ENCODE measurements around the gene CLEC3B.

The CLEC3B gene

DNA sequence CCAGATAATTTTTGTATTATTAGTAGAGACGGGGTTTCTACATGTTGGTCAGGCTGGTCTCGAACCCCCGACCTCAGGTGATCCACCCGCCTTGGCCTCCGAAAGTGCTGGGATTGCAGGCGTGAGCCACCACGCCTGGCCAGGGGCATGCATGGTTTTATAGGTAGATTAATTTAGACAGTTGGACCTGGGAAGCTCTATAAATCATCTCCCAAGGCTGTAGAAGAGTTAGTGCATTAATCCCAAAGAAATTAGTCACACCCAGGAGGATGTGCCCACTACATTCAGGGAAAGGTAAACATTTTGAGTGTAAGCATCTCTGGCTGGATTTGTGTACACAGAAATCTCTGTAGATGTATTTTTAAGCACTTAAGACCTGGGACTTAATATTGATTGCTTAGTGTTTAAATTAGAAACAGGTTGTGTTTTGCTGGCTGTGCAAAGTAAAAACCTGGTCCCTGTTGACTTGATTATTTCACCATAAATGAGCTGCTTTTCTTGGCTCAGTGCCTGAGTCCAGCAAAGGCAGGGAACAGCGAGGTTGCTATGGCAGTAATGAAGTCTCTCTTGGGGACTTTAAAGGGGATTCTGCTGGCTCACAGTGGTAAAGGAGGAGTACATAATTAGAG, 30.8 kb upstream of the CLEC3B start:
- Mint-ChIP-seq H3K4me1 (peaks cover 8% of the 10 kb centered on the region), H3K27ac (no peak overlapping the region), H3K4me3 (no peak overlapping the region), H3K9me3 (no peaks in the 10 kb centered on the region), H3K27me3 (no peaks in the 10 kb centered on the region), H3K36me3 (peaks cover 71% of the 10 kb centered on the region)
- ATAC-seq, result no peak

GRCh38 chr3:44996556-44996969, 29.5 kb upstream of the CLEC3B start:
- Mint-ChIP-seq H3K4me3 (no peak overlapping the region), H3K27ac (no peak overlapping the region), H3K27me3 (no peaks in the 10 kb centered on the region), H3K9me3 (no peaks in the 10 kb centered on the region), H3K4me1 (peaks cover 8% of the 10 kb centered on the region), H3K36me3 (peaks cover 72% of the 10 kb centered on the region)
- ATAC-seq, result no peak

- H3K27me3 Mint-ChIP-seq, result no peaks in the 10 kb centered on the region
Measured at GRCh38 chr3:44999782-45000181, 26.3 kb upstream of the CLEC3B start.

DNA sequence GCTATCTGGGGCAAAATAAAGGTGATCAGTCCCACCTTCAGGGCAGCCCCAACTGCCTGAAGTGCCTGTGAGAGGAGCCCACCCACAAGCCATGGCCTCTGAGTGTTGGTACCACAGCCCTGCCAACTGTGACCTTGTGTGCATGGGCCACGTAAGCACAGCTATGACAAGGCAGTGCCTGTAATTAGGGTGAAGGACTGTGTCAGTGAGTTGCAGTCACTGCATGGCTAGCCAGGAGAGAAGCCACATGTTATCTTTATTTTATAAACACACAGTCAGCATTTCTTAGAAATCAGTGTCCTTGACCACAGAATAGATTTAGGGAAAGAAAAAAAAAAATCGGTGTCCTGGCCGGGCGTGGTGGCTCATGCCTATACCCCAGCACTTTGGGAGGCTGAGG, 25.3 kb upstream of the CLEC3B start:
- no peaks in the 10 kb centered on the region for H3K27me3 Mint-ChIP-seq
- ATAC-seq, result no peak
- H3K4me3 Mint-ChIP-seq, result no peak overlapping the region
- no peak overlapping the region for H3K27ac Mint-ChIP-seq
- H3K36me3 Mint-ChIP-seq, result peaks cover 76% of the 10 kb centered on the region
- peaks cover 3% of the 10 kb centered on the region for H3K9me3 Mint-ChIP-seq
- no peaks in the 10 kb centered on the region for H3K4me1 Mint-ChIP-seq

More at GRCh38 chr3:44999782-45000181, 26.3 kb upstream of the CLEC3B start:
- H3K4me3 Mint-ChIP-seq, result no peak overlapping the region
- no peak overlapping the region for H3K27ac Mint-ChIP-seq
- no peaks in the 10 kb centered on the region for H3K4me1 Mint-ChIP-seq
- peaks cover under 1% of the 10 kb centered on the region for H3K9me3 Mint-ChIP-seq
- H3K36me3 Mint-ChIP-seq, result peaks cover 74% of the 10 kb centered on the region
- no peak for ATAC-seq

GRCh38 chr3:45001738-45002137, 24.4 kb upstream of the CLEC3B start:
- peaks cover 70% of the 10 kb centered on the region for H3K36me3 Mint-ChIP-seq
- no peak for ATAC-seq
- no peak overlapping the region for H3K27ac Mint-ChIP-seq
- H3K4me3 Mint-ChIP-seq, result no peak overlapping the region
- no peaks in the 10 kb centered on the region for H3K4me1 Mint-ChIP-seq
- peaks cover 3% of the 10 kb centered on the region for H3K9me3 Mint-ChIP-seq
- H3K27me3 Mint-ChIP-seq, result no peaks in the 10 kb centered on the region

GRCh38 chr3:45002139-45002660, 23.9 kb upstream of the CLEC3B start:
- Mint-ChIP-seq H3K4me3 (no peak overlapping the region), H3K9me3 (peaks cover 3% of the 10 kb centered on the region), H3K27ac (no peak overlapping the region), H3K27me3 (no peaks in the 10 kb centered on the region), H3K36me3 (peaks cover 74% of the 10 kb centered on the region), H3K4me1 (no peaks in the 10 kb centered on the region)
- no peak for ATAC-seq

DNA sequence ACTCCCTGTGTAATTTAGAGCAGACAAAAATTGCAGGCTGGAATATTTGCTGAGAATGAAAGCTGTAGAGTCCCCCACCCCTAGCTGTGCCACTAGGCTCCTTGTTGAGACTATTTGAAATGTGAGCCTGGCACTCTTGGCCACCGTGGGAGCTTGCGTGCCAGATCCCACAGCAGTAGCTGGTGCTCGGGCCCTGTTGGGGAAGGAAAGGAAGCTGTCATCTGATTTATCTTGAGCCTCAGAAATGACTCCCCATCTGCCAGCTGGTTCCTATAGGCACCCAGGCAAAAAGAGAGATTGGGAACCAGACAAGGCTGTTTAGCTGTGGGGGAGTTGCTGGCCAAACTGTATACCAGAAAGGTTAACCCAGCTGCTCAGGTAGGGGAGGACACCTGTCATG, 23.4 kb upstream of the CLEC3B start:
- no peak overlapping the region for H3K4me3 Mint-ChIP-seq
- no peak overlapping the region for H3K27ac Mint-ChIP-seq
- H3K9me3 Mint-ChIP-seq, result peaks cover 3% of the 10 kb centered on the region
- no peak for ATAC-seq
- H3K27me3 Mint-ChIP-seq, result no peaks in the 10 kb centered on the region
- H3K36me3 Mint-ChIP-seq, result peaks cover 78% of the 10 kb centered on the region
- H3K4me1 Mint-ChIP-seq, result no peaks in the 10 kb centered on the region

- Mint-ChIP-seq H3K27me3 (no peaks in the 10 kb centered on the region), H3K27ac (no peak overlapping the region)
Measured at GRCh38 chr3:45003406-45003805, 22.7 kb upstream of the CLEC3B start.

DNA sequence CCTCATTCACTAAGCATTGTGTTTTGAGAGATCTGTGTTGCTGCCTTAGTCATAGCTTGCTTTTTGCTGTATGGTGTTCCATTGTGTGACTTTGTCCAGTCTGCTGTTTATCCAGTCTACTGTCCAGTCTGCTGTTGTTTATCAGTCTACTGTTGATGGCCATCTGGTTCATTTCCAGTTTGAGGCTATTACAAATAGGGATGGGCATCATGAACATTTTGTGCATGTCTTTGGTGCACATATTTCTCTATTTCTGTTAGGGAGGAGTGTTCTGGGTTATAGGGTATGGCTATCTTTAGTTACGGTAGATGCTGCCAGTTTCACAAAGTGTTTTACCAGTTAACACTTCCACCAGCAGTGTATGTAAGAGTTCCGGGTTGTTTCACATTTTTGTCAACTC, 22.2 kb upstream of the CLEC3B start:
- peaks cover 3% of the 10 kb centered on the region for H3K9me3 Mint-ChIP-seq
- no peak for ATAC-seq
- no peaks in the 10 kb centered on the region for H3K4me1 Mint-ChIP-seq
- no peak overlapping the region for H3K4me3 Mint-ChIP-seq
- H3K27me3 Mint-ChIP-seq, result no peaks in the 10 kb centered on the region
- H3K36me3 Mint-ChIP-seq, result peaks cover 84% of the 10 kb centered on the region
- H3K27ac Mint-ChIP-seq, result no peak overlapping the region

More at GRCh38 chr3:45003406-45003805, 22.7 kb upstream of the CLEC3B start:
- peaks cover 3% of the 10 kb centered on the region for H3K9me3 Mint-ChIP-seq
- peaks cover 85% of the 10 kb centered on the region for H3K36me3 Mint-ChIP-seq
- no peak overlapping the region for H3K4me3 Mint-ChIP-seq
- ATAC-seq, result no peak
- no peaks in the 10 kb centered on the region for H3K4me1 Mint-ChIP-seq

DNA sequence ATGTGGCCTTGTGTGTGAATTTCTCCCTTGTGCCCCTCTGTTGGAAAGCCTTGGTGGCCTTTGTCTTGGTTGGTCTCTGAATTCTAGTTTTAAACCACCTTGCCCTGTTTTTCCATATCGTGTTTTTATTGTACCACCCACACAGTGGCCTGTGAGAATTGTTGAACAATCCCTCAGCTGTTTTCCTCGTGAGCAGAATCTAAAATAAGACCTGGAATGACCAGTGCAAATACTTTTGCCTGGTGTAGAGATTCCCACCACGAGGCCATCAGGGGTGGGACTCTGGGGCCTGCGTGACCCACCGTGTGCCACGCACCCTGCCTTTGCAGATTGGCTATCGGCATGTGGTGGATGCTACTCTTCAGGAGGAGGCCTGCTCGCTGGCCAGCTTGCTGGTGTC, 19.0 kb upstream of the CLEC3B start:
- Mint-ChIP-seq H3K9me3 (peaks cover 3% of the 10 kb centered on the region), H3K4me1 (peaks cover 15% of the 10 kb centered on the region), H3K36me3 (peaks cover 80% of the 10 kb centered on the region), H3K27me3 (no peaks in the 10 kb centered on the region), H3K4me3 (no peak overlapping the region), H3K27ac (no peak overlapping the region)
- no peak for ATAC-seq

DNA sequence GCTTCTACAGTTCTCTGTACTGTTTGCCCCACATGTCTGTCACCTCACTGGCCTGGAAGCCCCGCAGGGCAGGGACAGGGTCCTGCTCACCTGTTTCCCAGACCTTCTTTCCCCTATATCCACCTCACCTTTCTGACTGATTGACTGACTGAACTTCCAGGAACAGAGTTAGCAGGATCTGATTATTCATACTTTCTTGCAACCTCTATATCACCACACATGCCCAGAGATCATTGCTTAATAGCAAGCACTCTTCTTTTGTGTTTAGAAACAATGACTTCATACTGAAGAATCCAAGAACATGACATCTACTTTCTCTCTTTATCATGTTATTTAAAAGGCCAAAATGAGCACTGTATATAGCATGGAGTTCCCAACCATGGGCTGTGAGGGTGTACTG, 18.0 kb upstream of the CLEC3B start:
- H3K36me3 Mint-ChIP-seq, result peaks cover 80% of the 10 kb centered on the region
- peaks cover 3% of the 10 kb centered on the region for H3K9me3 Mint-ChIP-seq
- H3K27ac Mint-ChIP-seq, result no peak overlapping the region
- peaks cover 17% of the 10 kb centered on the region for H3K4me1 Mint-ChIP-seq
- no peak overlapping the region for H3K4me3 Mint-ChIP-seq
- no peaks in the 10 kb centered on the region for H3K27me3 Mint-ChIP-seq
- no peak for ATAC-seq

DNA sequence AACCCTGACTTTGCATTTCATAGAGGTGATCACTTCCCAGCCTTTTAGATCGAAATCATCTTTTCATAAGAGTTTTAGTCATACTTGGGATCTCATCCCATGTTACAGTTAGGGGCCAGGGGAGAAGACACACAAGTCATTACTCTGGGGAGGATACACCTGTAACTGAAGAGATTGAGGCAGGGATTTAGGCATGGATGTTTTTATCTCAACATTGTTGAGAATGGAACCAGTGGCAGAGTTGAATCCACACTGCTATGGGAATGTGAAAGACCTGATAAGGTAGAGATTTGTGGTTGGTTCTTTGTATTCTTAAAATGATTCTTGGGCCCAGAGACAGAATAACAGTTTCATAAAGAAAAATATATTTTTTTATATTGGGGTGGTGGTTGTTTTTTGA, 16.2 kb upstream of the CLEC3B start:
- H3K27ac Mint-ChIP-seq, result no peak overlapping the region
- no peaks in the 10 kb centered on the region for H3K27me3 Mint-ChIP-seq
- H3K9me3 Mint-ChIP-seq, result peaks cover 1% of the 10 kb centered on the region
- H3K4me1 Mint-ChIP-seq, result peaks cover 17% of the 10 kb centered on the region
- ATAC-seq, result no peak
- H3K36me3 Mint-ChIP-seq, result peaks cover 71% of the 10 kb centered on the region
- H3K4me3 Mint-ChIP-seq, result no peak overlapping the region

GRCh38 chr3:45010811-45011333, 15.2 kb upstream of the CLEC3B start:
- Mint-ChIP-seq H3K27me3 (no peaks in the 10 kb centered on the region), H3K4me1 (peaks cover 17% of the 10 kb centered on the region), H3K4me3 (no peak overlapping the region), H3K36me3 (peaks cover 63% of the 10 kb centered on the region), H3K27ac (no peak overlapping the region), H3K9me3 (no peaks in the 10 kb centered on the region)
- ATAC-seq, result no peak

- peaks cover 17% of the 10 kb centered on the region for H3K4me1 Mint-ChIP-seq
- peak; percentile 69 for ATAC-seq
- H3K27me3 Mint-ChIP-seq, result no peaks in the 10 kb centered on the region
- peaks cover 70% of the 10 kb centered on the region for H3K36me3 Mint-ChIP-seq
- peak overlapping the region; percentile 23 for H3K27ac Mint-ChIP-seq
- no peaks in the 10 kb centered on the region for H3K9me3 Mint-ChIP-seq
- no peak overlapping the region for H3K4me3 Mint-ChIP-seq
Measured at GRCh38 chr3:45011756-45012508, 14.2 kb upstream of the CLEC3B start.

DNA sequence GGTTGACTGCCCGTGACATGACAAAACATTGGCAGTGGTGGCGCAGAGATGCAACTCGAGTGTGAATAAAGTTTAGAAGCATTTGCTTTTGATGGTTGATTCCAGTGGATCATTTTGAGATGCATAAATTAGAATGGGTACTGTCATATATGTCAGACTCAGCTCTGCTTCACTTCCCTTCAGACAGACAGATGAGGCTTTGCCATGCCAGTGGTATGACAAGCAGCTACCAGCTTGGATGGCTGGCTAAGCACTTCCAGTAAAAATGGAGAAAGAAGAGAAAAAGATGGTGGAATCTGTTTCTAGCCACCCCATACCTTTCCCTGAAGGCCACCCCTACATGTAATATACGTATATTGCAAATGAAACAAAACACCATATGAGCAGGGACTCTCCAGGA, 13.5 kb upstream of the CLEC3B start:
- Mint-ChIP-seq H3K4me3 (no peak overlapping the region), H3K27ac (peak overlapping the region; percentile 23), H3K9me3 (no peaks in the 10 kb centered on the region), H3K27me3 (no peaks in the 10 kb centered on the region), H3K4me1 (peaks cover 17% of the 10 kb centered on the region), H3K36me3 (peaks cover 64% of the 10 kb centered on the region)
- no peak for ATAC-seq

GRCh38 chr3:45016916-45017315, 9.2 kb upstream of the CLEC3B start:
- Mint-ChIP-seq H3K36me3 (peaks cover 41% of the 10 kb centered on the region), H3K4me3 (no peak overlapping the region), H3K9me3 (no peaks in the 10 kb centered on the region), H3K4me1 (peaks cover 4% of the 10 kb centered on the region), H3K27ac (no peak overlapping the region), H3K27me3 (no peaks in the 10 kb centered on the region)
- ATAC-seq, result no peak

Data from stimulated activated memory B cell treated with anti-CD40 and anti-IgM and Interleukin-4, amounts not matched to agents 10 μg/mL and 1 μg/mL and 100 μg/mL, for 72 hours (primary cell).